A549 (cell line): ENCODE results near the gene RIC3. TPM values are rescaled to one million over a fixed set of nuclear protein-coding genes. Genes with fewer than 3 reads are reported as not detected.

Experiments
- ATAC-seq, 2 experiments: fragments of 200-7000 bp in 1 of 2; fragments of >200 bp in 1 of 2; cut with Nextera tagmentation in 1 of 2; cut with Tn5 transposase in 1 of 2; 3 replicates each; pipeline versions ENCODE4 v1.8.0 to v1.9.1; 2018 to 2020; ENCODE audit warnings: mild to moderate bottlenecking in 1 of 2, moderate library complexity in 1 of 2
- CTCF ChIA-PET: fragments of 300-600 bp; sonication (Branson Sonifier 250); formaldehyde crosslinking; extraction: SDS; loops from one replicate; lab custom pipeline; 2021; ENCODE audit warnings: antibody characterized with exemption, inconsistent platforms; lab: Yijun Ruan, JAX
- POLR2A ChIA-PET: fragments of 350-600 bp; formaldehyde crosslinking; extraction: SDS; loops from one replicate; lab custom pipeline; 2021; ENCODE audit warnings: antibody characterized with exemption, inconsistent platforms; lab: Yijun Ruan, JAX
- DNase-seq, 2 experiments: peaks; one replicate each; pipeline versions ENCODE4 v3.0.0 to v3.0.0-alpha.2; 2011 to 2016; ENCODE audit warnings: low read depth in 1 of 2, low spot score in 1 of 2
- FAIRE-seq: peaks from 2 replicates; lab custom pipeline; 2011; peaks lifted over from hg19 to GRCh38; lab: Jason Lieb, UNC
- H3K27ac ChIP-seq, 2 experiments: fragments of >200 bp; sonication (Bioruptor Twin); formaldehyde crosslinking; 3 replicates each; pipeline ENCODE4 v1.5.1; 2016 to 2017
- H3K4me1 ChIP-seq: fragments of >200 bp; sonication (Bioruptor Twin); formaldehyde crosslinking; 3 replicates; pipeline ENCODE4 v1.6.1; 2016
- H3K4me2 ChIP-seq: fragments of >200 bp; sonication (Bioruptor Twin); formaldehyde crosslinking; 3 replicates; pipeline ENCODE4 v1.6.1; 2016
- H3K4me3 ChIP-seq: fragments of >200 bp; sonication (Bioruptor Twin); formaldehyde crosslinking; 3 replicates; pipeline ENCODE4 v1.5.1; 2016
- H3K9me3 ChIP-seq: fragments of >200 bp; sonication (Bioruptor Twin); formaldehyde crosslinking; 3 replicates; pipeline ENCODE4 v1.6.1; 2016
- BHLHE40 ChIP-seq: IDR thresholded peaks from 2 replicates; pipeline ENCODE4 v1.6.1; 2012; ENCODE audit warnings: low read depth, low read length, inconsistent platforms
- CHD2 ChIP-seq: fragments of 150-350 bp; IDR thresholded peaks from 2 replicates; pipeline ENCODE4 v1.6.1; 2014; ENCODE audit warnings: low read length; ENCODE audit not compliant: partially characterized antibody
- EP300 ChIP-seq, 2 experiments: fragments of >200 bp; sonication (Bioruptor Twin); formaldehyde crosslinking; IDR thresholded peaks; 2 replicates in 1 of 2; 3 replicates in 1 of 2; pipeline ENCODE4 v1.6.1; 2016 to 2017
- ESRRA ChIP-seq: fragments of 150-350 bp; IDR thresholded peaks from 2 replicates; pipeline ENCODE4 v1.6.1; 2014; ENCODE audit warnings: mild to moderate bottlenecking, low read length, borderline replicate concordance
- FOSL2 ChIP-seq, 2 experiments: fragments of 450-650 bp in 1 of 2; fragments of >200 bp in 1 of 2; sonication (Bioruptor Twin) in 1 of 2; formaldehyde crosslinking; IDR thresholded peaks; 2 replicates each; pipeline versions ENCODE4 v1.5.0 to v1.6.1; 2016 to 2020; ENCODE audit warnings: mild to moderate bottlenecking in 1 of 2, moderate library complexity in 1 of 2
- HDAC2 ChIP-seq: fragments of 200-600 bp; sonication (generic); IDR thresholded peaks from 2 replicates; pipeline ENCODE4 v1.6.1; 2016
- HEYL ChIP-seq: fragments of 250-450 bp; sonication (Bioruptor Pico); IDR thresholded peaks from 2 replicates; pipeline ENCODE4 v1.8.0; 2021; ENCODE audit warnings: mild to moderate bottlenecking, moderate library complexity
- JUN ChIP-seq, 2 experiments: fragments of >200 bp; sonication (Bioruptor Twin); formaldehyde crosslinking; IDR thresholded peaks; 2 replicates in 1 of 2; 3 replicates in 1 of 2; pipeline ENCODE4 v1.6.1; 2016 to 2017
- MAZ ChIP-seq: fragments of 150-350 bp; IDR thresholded peaks from 2 replicates; pipeline ENCODE4 v1.6.1; 2014; ENCODE audit warnings: antibody characterized with exemption, low read depth, low read length, borderline replicate concordance
- PHF8 ChIP-seq: fragments of 200-600 bp; sonication (generic); IDR thresholded peaks from 2 replicates; pipeline ENCODE4 v1.6.1; 2016; ENCODE audit warnings: low read depth, mild to moderate bottlenecking, antibody characterized with exemption, moderate library complexity, borderline replicate concordance
- RAD21 ChIP-seq, 2 experiments: fragments of >200 bp in 1 of 2; sonication (Bioruptor Twin) in 1 of 2; formaldehyde crosslinking in 1 of 2; IDR thresholded peaks in 1 of 2; conservative IDR thresholded peaks in 1 of 2; 2 replicates in 1 of 2; 3 replicates in 1 of 2; pipeline ENCODE4 v1.6.1; 2012 to 2018; ENCODE audit warnings: inconsistent platforms in 1 of 2
- RARB ChIP-seq: fragments of 250-450 bp; sonication (Bioruptor Pico); IDR thresholded peaks from 2 replicates; pipeline ENCODE4 v1.8.0; 2021; ENCODE audit warnings: mild to moderate bottlenecking, moderate library complexity
- RFX5 ChIP-seq: fragments of 450-650 bp; IDR thresholded peaks from 2 replicates; pipeline ENCODE4 v1.7.1; 2014; ENCODE audit warnings: antibody characterized with exemption, mild to moderate bottlenecking, moderate library complexity
- ZFP36 ChIP-seq: fragments of 450-650 bp; IDR thresholded peaks from 2 replicates; pipeline ENCODE4 v1.6.1; 2014; ENCODE audit warnings: borderline replicate concordance; ENCODE audit not compliant: partially characterized antibody
- WGBS: methylation state at CpG from one replicate; pipeline ENCODE4 v1.1.6; 2017; ENCODE audit errors: missing lambda C conversion rate; 5-methylcytosine and 5-hydroxymethylcytosine counted together
- polyA plus RNA-seq, 4 experiments: library from polyadenylated mRNA; depleted of rRNA in 3 of 4; stranded (reverse); fragments of >200 nt; fragmentation: RNase III in 1 of 4; extraction: RNeasy Plus Mini Kit Qiagen cat#74134 plus additional on column Dnase treatment in 1 of 4; gene quantifications; 2 replicates in 3 of 4; 3 replicates in 1 of 4; pipeline ENCODE4 v1.2.3, GENCODE V29; 2011 to 2017
- TF ChIP-seq, protein P1 (sequence below): fragments of >200 bp; sonication (Bioruptor Twin); formaldehyde crosslinking; IDR thresholded peaks from 3 replicates; pipeline ENCODE4 v1.6.1; 2016
- TF ChIP-seq, protein P2 (sequence below): fragments of 250-450 bp; sonication (Bioruptor Pico); IDR thresholded peaks from 2 replicates; pipeline ENCODE4 v1.5.0; 2021; ENCODE audit warnings: mild to moderate bottlenecking, moderate library complexity, borderline replicate concordance
- TF ChIP-seq, protein P3 (sequence below): fragments of 150-350 bp; IDR thresholded peaks from 2 replicates; pipeline ENCODE4 v1.6.1; 2014; ENCODE audit warnings: low read depth, mild to moderate bottlenecking, low read length
- TF ChIP-seq, protein P4 (sequence below): fragments of 200-600 bp; sonication (generic); IDR thresholded peaks from 2 replicates; pipeline ENCODE4 v1.6.1; 2016; ENCODE audit warnings: antibody characterized with exemption, mild to moderate bottlenecking, moderate library complexity
- TF ChIP-seq, protein P5 (sequence below): IDR thresholded peaks from 2 replicates; pipeline ENCODE4 v1.6.1; 2012; ENCODE audit warnings: low read depth, borderline replicate concordance

RIC3 gene
- polyA plus RNA-seq, 2 of the 4 experiments (the other 2 are of a cell fraction): 1.7 to 3.2 TPM

DNA sequence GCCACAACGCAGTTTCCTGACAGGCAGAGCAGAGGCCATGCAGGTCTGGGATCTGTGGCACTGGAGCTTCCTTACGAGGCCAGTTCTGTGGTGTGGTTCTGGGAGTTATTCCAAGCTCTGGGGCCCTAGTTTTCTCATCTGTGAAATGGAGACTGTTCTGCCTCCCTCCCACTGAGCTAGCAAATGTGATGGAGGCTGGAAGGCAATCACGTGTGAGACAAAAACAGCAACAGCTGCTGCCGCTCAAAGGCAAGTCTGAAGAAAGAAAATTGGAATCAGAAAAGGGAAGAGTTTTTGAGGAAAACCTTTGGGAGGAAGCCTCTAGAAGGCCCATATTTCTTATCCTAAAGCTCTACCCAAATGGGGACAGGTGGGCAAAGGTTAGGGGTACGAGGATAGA lies 8.3 kb upstream of the RIC3 start:
- TF ChIP-seq, protein P1, sequence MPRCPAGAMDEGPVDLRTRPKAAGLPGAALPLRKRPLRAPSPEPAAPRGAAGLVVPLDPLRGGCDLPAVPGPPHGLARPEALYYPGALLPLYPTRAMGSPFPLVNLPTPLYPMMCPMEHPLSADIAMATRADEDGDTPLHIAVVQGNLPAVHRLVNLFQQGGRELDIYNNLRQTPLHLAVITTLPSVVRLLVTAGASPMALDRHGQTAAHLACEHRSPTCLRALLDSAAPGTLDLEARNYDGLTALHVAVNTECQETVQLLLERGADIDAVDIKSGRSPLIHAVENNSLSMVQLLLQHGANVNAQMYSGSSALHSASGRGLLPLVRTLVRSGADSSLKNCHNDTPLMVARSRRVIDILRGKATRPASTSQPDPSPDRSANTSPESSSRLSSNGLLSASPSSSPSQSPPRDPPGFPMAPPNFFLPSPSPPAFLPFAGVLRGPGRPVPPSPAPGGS: no peak
- no peak for TF ChIP-seq MAZ
- no peak for TF ChIP-seq HEYL (CRISPR knock-in tag)
- TF ChIP-seq BHLHE40: no peak
- no peak for TF ChIP-seq FOSL2 (IDR thresholded peaks at IDR 0.05)
- no peak for TF ChIP-seq FOSL2 (CRISPR knock-in tag; IDR thresholded peaks at IDR 0.05)
- TF ChIP-seq CHD2: no peak
- no peak for TF ChIP-seq ESRRA
- no peak for TF ChIP-seq RFX5
- TF ChIP-seq HDAC2: no peak
- TF ChIP-seq PHF8: no peak
- TF ChIP-seq JUN (IDR thresholded peaks at IDR 0.05): no peak
- TF ChIP-seq, protein P2, sequence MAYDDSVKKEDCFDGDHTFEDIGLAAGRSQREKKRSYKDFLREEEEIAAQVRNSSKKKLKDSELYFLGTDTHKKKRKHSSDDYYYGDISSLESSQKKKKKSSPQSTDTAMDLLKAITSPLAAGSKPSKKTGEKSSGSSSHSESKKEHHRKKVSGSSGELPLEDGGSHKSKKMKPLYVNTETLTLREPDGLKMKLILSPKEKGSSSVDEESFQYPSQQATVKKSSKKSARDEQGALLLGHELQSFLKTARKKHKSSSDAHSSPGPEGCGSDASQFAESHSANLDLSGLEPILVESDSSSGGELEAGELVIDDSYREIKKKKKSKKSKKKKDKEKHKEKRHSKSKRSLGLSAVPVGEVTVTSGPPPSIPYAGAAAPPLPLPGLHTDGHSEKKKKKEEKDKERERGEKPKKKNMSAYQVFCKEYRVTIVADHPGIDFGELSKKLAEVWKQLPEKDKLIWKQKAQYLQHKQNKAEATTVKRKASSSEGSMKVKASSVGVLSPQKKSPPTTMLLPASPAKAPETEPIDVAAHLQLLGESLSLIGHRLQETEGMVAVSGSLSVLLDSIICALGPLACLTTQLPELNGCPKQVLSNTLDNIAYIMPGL (CRISPR knock-in tag): no peak
- TF ChIP-seq, protein P3, sequence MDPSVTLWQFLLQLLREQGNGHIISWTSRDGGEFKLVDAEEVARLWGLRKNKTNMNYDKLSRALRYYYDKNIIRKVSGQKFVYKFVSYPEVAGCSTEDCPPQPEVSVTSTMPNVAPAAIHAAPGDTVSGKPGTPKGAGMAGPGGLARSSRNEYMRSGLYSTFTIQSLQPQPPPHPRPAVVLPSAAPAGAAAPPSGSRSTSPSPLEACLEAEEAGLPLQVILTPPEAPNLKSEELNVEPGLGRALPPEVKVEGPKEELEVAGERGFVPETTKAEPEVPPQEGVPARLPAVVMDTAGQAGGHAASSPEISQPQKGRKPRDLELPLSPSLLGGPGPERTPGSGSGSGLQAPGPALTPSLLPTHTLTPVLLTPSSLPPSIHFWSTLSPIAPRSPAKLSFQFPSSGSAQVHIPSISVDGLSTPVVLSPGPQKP: no peak
- TF ChIP-seq ZFP36: no peak
- Histone ChIP-seq H3K4me2 (no peak overlapping the region), H3K9me3 (no peaks in the 10 kb centered on the region), H3K4me3 (no peak overlapping the region), H3K27ac (no peak overlapping the region), H3K4me1 (no peaks in the 10 kb centered on the region)
- ATAC-seq: no peak
- CTCF ChIA-PET: no interaction called here
- DNase-seq: no peak
- 13% methylated on average over 5 of the region's 5 CpGs for WGBS
- POLR2A ChIA-PET: no interaction called here
- no peak for FAIRE-seq

DNA sequence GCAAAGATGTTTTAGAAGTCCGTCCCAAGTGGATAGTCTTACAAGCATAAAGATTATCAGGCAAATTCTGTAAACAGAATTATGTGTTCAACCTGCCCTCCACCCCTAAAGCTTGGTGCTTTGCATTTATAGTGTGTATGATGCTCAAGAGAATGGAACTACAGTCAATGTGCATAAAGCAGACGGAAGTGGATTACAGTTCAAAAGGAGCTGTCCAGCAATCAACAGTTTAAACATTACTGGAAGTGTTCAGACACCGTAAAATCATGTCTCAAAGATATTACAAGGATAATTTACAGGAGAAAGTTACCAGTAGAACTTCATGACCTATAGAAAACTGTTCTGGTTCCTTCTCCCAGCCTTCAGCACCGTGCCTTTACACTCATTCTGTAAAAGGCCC lies 1.0 kb downstream of the RIC3 start:
- FAIRE-seq: no peak
- WGBS: 72% methylated on average over 4 of the region's 4 CpGs
- TF ChIP-seq, protein P4, sequence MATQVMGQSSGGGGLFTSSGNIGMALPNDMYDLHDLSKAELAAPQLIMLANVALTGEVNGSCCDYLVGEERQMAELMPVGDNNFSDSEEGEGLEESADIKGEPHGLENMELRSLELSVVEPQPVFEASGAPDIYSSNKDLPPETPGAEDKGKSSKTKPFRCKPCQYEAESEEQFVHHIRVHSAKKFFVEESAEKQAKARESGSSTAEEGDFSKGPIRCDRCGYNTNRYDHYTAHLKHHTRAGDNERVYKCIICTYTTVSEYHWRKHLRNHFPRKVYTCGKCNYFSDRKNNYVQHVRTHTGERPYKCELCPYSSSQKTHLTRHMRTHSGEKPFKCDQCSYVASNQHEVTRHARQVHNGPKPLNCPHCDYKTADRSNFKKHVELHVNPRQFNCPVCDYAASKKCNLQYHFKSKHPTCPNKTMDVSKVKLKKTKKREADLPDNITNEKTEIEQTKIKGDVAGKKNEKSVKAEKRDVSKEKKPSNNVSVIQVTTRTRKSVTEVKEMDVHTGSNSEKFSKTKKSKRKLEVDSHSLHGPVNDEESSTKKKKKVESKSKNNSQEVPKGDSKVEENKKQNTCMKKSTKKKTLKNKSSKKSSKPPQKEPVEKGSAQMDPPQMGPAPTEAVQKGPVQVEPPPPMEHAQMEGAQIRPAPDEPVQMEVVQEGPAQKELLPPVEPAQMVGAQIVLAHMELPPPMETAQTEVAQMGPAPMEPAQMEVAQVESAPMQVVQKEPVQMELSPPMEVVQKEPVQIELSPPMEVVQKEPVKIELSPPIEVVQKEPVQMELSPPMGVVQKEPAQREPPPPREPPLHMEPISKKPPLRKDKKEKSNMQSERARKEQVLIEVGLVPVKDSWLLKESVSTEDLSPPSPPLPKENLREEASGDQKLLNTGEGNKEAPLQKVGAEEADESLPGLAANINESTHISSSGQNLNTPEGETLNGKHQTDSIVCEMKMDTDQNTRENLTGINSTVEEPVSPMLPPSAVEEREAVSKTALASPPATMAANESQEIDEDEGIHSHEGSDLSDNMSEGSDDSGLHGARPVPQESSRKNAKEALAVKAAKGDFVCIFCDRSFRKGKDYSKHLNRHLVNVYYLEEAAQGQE: peak; percentile 77
- no peak for TF ChIP-seq RAD21 (conservative IDR thresholded peaks at IDR 0.05 in 1 of 2, IDR thresholded peaks at IDR 0.05 in 1 of 2)
- TF ChIP-seq EP300 (IDR thresholded peaks at IDR 0.05): no peak
- TF ChIP-seq, protein P5, sequence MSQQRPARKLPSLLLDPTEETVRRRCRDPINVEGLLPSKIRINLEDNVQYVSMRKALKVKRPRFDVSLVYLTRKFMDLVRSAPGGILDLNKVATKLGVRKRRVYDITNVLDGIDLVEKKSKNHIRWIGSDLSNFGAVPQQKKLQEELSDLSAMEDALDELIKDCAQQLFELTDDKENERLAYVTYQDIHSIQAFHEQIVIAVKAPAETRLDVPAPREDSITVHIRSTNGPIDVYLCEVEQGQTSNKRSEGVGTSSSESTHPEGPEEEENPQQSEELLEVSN: no peak
- TF ChIP-seq, protein P1: no peak
- no peak for TF ChIP-seq RARB (CRISPR knock-in tag)
- TF ChIP-seq, all 56 proteins: peak for 1
- DNase-seq (no peak), ATAC-seq (no peak; a peak in 1 of 6 replicates)
- no peaks in the 10 kb centered on the region for H3K9me3 ChIP-seq
- H3K4me1 ChIP-seq: 0 out of 3 replicates have a peak, but pooled peaks cover 3% of the 10 kb centered on the region
- H3K4me2 ChIP-seq: peak overlapping the region; percentile 78
- no peak overlapping the region; the same call in 1 of the 3 replicates for H3K4me3 ChIP-seq
- no peak overlapping the region for H3K27ac ChIP-seq
- CTCF ChIA-PET: interaction anchor here (1.4 kb wide), 1 partner anchor 23 kb away, joined by 3 read pairs; no protein-coding TSS in a partner anchor
- POLR2A ChIA-PET: no interaction called here
